Gastroesophageal sphincter (tissue), 3 donors: Measurements from ENCODE around the gene ARHGAP26.

Experiments
- EP300 ChIP-seq: sonication (generic); formaldehyde crosslinking; IDR thresholded peaks from one replicate; pipeline ENCODE4 v1.6.1; 2017; ENCODE audit warnings: antibody characterized with exemption, mild to moderate bottlenecking
- POLR2A ChIP-seq, 2 donors: fragments of 450-650 bp; IDR thresholded peaks; one replicate each; pipeline ENCODE4 v1.6.1; 2017; ENCODE audit warnings: antibody characterized with exemption in 2 of 2, mild to moderate bottlenecking in 2 of 2, moderate library complexity in 1 of 2
- POLR2AphosphoS5 ChIP-seq: sonication (generic); formaldehyde crosslinking; IDR thresholded peaks from one replicate; pipeline ENCODE4 v1.6.1; 2017; ENCODE audit warnings: antibody characterized with exemption
- TF ChIP-seq, protein P1 (sequence below), 4 experiments: fragments of 200-600 bp in 2 of 4; fragments of 450-650 bp in 2 of 4; sonication (generic) in 1 of 4; IDR thresholded peaks; one replicate each; pipeline ENCODE4 v1.5.1; 2017 to 2019; ENCODE audit warnings: antibody characterized with exemption in 4 of 4, mild to moderate bottlenecking in 2 of 4, moderate library complexity in 2 of 4

DNA sequence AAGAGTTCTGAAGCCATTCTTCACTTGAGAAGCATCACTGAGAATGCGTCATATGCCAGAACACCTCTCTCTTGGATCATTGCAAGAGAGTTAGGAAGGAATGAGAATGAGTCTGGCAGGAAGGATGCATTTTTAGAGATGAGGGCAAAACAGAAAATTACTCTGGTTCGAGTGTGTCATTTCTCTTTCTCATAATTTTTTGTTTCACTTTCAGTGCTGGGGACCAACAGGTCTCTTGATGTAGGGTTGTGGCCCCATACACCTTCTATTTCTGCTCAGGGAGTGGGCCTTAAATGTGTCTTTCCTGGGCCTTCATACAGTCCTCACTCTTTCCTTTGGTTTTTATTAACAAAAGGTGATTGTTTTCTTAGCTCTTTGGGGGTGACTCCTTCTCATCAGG is 330.9 kb downstream of the ARHGAP26 start:
- TF ChIP-seq, protein P1, sequence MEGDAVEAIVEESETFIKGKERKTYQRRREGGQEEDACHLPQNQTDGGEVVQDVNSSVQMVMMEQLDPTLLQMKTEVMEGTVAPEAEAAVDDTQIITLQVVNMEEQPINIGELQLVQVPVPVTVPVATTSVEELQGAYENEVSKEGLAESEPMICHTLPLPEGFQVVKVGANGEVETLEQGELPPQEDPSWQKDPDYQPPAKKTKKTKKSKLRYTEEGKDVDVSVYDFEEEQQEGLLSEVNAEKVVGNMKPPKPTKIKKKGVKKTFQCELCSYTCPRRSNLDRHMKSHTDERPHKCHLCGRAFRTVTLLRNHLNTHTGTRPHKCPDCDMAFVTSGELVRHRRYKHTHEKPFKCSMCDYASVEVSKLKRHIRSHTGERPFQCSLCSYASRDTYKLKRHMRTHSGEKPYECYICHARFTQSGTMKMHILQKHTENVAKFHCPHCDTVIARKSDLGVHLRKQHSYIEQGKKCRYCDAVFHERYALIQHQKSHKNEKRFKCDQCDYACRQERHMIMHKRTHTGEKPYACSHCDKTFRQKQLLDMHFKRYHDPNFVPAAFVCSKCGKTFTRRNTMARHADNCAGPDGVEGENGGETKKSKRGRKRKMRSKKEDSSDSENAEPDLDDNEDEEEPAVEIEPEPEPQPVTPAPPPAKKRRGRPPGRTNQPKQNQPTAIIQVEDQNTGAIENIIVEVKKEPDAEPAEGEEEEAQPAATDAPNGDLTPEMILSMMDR (IDR thresholded peaks at IDR 0.05): no peak
- TF ChIP-seq POLR2A (IDR thresholded peaks at IDR 0.05) (no peak), POLR2AphosphoS5 (no peak), EP300 (no peak)
